NAMALWA (cell line): ENCODE data around the gene IFT20.

Experiments
- DNase-seq: peaks from one replicate; pipeline ENCODE4 v3.0.0-alpha.2; 2015; ENCODE audit warnings: low spot score

The IFT20 gene

GRCh38 chr17:28335201-28335958, at the start of gene IFT20, which contains the start of gene TNFAIP1:
Gene IFT20 (minus strand): TSS chr17:28335472. CDS start chr17:28331985, 3,487 bp downstream.
Gene TNFAIP1 (plus strand): TSS chr17:28335761. CDS start chr17:28339522, 3,761 bp downstream.
- peak; percentile 100 for DNase-seq

- DNase-seq: no peak
These were observed 49.7 kb upstream of the IFT20 start for GRCh38 chr17:28385037-28385400.

GRCh38 chr17:28384281-28385036, 49.2 kb upstream of the IFT20 start:
- no peak for DNase-seq

GRCh38 chr17:28381141-28381825, 46.0 kb upstream of the IFT20 start:
- no peak for DNase-seq

- no peak for DNase-seq
These were observed 44.8 kb upstream of the IFT20 start for GRCh38 chr17:28379814-28380801.

GRCh38 chr17:28372945-28373274, 37.6 kb upstream of the IFT20 start:
- DNase-seq: no peak

- DNase-seq: no peak
These were observed 37.1 kb upstream of the IFT20 start for GRCh38 chr17:28372203-28372944.

- peak; percentile 92 for DNase-seq
These were observed 36.3 kb upstream of the IFT20 start, which contains the start of gene SARM1 for GRCh38 chr17:28371245-28372202. Gene SARM1 (plus strand): TSS chr17:28371694. CDS start chr17:28372033, 339 bp downstream.

GRCh38 chr17:28370744-28371103, 35.5 kb upstream of the IFT20 start:
- DNase-seq: no peak

- no peak for DNase-seq
These were observed 34.9 kb upstream of the IFT20 start, which contains the start of gene VTN for GRCh38 chr17:28370035-28370743. Gene VTN (minus strand): TSS chr17:28370307. CDS start chr17:28370203, 104 bp downstream.

GRCh38 chr17:28369684-28370034, 34.4 kb upstream of the IFT20 start:
- no peak for DNase-seq

- DNase-seq: no peak
These were observed 33.8 kb upstream of the IFT20 start for GRCh38 chr17:28368915-28369683.

- DNase-seq: no peak
These were observed 33.1 kb upstream of the IFT20 start for GRCh38 chr17:28368306-28368831.

GRCh38 chr17:28367641-28368305, 32.5 kb upstream of the IFT20 start:
- no peak for DNase-seq

- peak; percentile 54 for DNase-seq
These were observed 31.3 kb upstream of the IFT20 start for GRCh38 chr17:28366605-28367004.

- no peak for DNase-seq
These were observed 30.2 kb upstream of the IFT20 start for GRCh38 chr17:28365487-28365886.

- no peak for DNase-seq
These were observed 29.5 kb upstream of the IFT20 start, which contains the start of gene SEBOX for GRCh38 chr17:28364665-28365363. Gene SEBOX (minus strand): TSS chr17:28365199. CDS start chr17:28365151, 48 bp downstream.
